Left renal cortex interstitium (tissue), 4 donors: ENCODE measurements around the gene C14orf180. TPM values are rescaled to one million over a fixed set of nuclear protein-coding genes. Genes with fewer than 3 reads are reported as not detected.
A peak's percentile ranks its signal among the peaks of the same experiment; 100 is the strongest.
"Not testable (repeated sequence)": the region's sequence is repeated elsewhere in the genome, so short reads cannot be mapped to it uniquely, and the experiment has no call there.

Source experiments
- DNase-seq, 4 donors: peaks; one replicate each; pipeline ENCODE4 v3.0.0-alpha.2; 2013; ENCODE audit warnings: low read depth in 4 of 4, low spot score in 2 of 4, missing footprints in 1 of 4
- polyA plus RNA-seq, 4 donors: library from polyadenylated mRNA; unstranded; fragments of 120-200 nt; gene quantifications; one replicate each; pipeline ENCODE4 v1.2.1, GENCODE V29; 2013; ENCODE audit not compliant: insufficient read length in 4 of 4

Gene C14orf180
- polyA plus RNA-seq, 4 donors = 0.14 to 0.23 (median 0.17) TPM; not detected in 1

- DNase-seq = no peak
Measured at GRCh38 chr14:104602933-104603325, 23.4 kb downstream of the C14orf180 start.

- DNase-seq = no peak
Measured at GRCh38 chr14:104603711-104604401, 24.3 kb downstream of the C14orf180 start.

- peak in 3 of 4 donors; percentile 44 to 68 (median 51) for DNase-seq
Measured at GRCh38 chr14:104604458-104605449, 25.2 kb downstream of the C14orf180 start, which contains the start of gene TMEM179. Gene TMEM179, minus strand, starts transcription at chr14:104604772. Its CDS starts 31 bp downstream, at chr14:104604741.

GRCh38 chr14:104609666-104610065 is 30.1 kb downstream of the C14orf180 start:
- DNase-seq = no peak

GRCh38 chr14:104610749-104611310 is 31.3 kb downstream of the C14orf180 start:
- DNase-seq = no peak

GRCh38 chr14:104611881-104612280 is 32.3 kb downstream of the C14orf180 start:
- no peak for DNase-seq

- DNase-seq = no peak
Measured at GRCh38 chr14:104614126-104614812, 34.7 kb downstream of the C14orf180 start.

- DNase-seq = no peak
Measured at GRCh38 chr14:104624939-104625338, 45.4 kb downstream of the C14orf180 start.

- DNase-seq = no peak
Measured at GRCh38 chr14:104632781-104633180, 53.2 kb downstream of the C14orf180 start.

- DNase-seq = no peak
Measured at GRCh38 chr14:104633276-104634137, 53.9 kb downstream of the C14orf180 start.

GRCh38 chr14:104634138-104634760 is 54.7 kb downstream of the C14orf180 start:
- no peak for DNase-seq

- no peak for DNase-seq
Measured at GRCh38 chr14:104634886-104635570, 55.5 kb downstream of the C14orf180 start.

GRCh38 chr14:104635717-104636116 is 56.2 kb downstream of the C14orf180 start:
- DNase-seq = no peak

- DNase-seq = no peak
Measured at GRCh38 chr14:104636131-104636530, 56.6 kb downstream of the C14orf180 start.

GRCh38 chr14:104636846-104637545 is 57.4 kb downstream of the C14orf180 start:
- DNase-seq = not testable (repeated sequence)

- DNase-seq = no peak
Measured at GRCh38 chr14:104637546-104638003, 58.0 kb downstream of the C14orf180 start.

GRCh38 chr14:104638190-104638589 is 58.6 kb downstream of the C14orf180 start:
- no peak for DNase-seq
